ENCODE data around the gene CASZ1.

The CASZ1 gene

GRCh38 chr1:10745886-10746455 is 50.5 kb downstream of the CASZ1 start:
- DNase-seq, result no peak

- no peak for DNase-seq
Observed at GRCh38 chr1:10745383-10745782, 51.1 kb downstream of the CASZ1 start.

GRCh38 chr1:10744654-10745238 is 51.7 kb downstream of the CASZ1 start:
- no peak for DNase-seq

GRCh38 chr1:10744029-10744428 is 52.4 kb downstream of the CASZ1 start:
- no peak for DNase-seq

GRCh38 chr1:10741696-10742095 is 54.8 kb downstream of the CASZ1 start:
- DNase-seq, result no peak

- no peak for DNase-seq
Observed at GRCh38 chr1:10740123-10740522, 56.3 kb downstream of the CASZ1 start.

- DNase-seq, result no peak
Observed at GRCh38 chr1:10739589-10739988, 56.9 kb downstream of the CASZ1 start.

- peak; percentile 34 for DNase-seq
Observed at GRCh38 chr1:10738061-10739058, 58.1 kb downstream of the CASZ1 start.

- no peak for DNase-seq
Observed at GRCh38 chr1:10737651-10738050, 58.8 kb downstream of the CASZ1 start.

- no peak for DNase-seq
Observed at GRCh38 chr1:10736634-10737586, 59.5 kb downstream of the CASZ1 start.

- no peak for DNase-seq
Observed at GRCh38 chr1:10735563-10736305, 60.7 kb downstream of the CASZ1 start.

GRCh38 chr1:10734962-10735544 is 61.4 kb downstream of the CASZ1 start:
- no peak for DNase-seq

GRCh38 chr1:10734375-10734774 is 62.1 kb downstream of the CASZ1 start:
- no peak for DNase-seq

GRCh38 chr1:10733474-10734366 is 62.7 kb downstream of the CASZ1 start:
- DNase-seq, result no peak

- no peak for DNase-seq
Observed at GRCh38 chr1:10730985-10731384, 65.5 kb downstream of the CASZ1 start.

- no peak for DNase-seq
Observed at GRCh38 chr1:10728595-10729410, 67.6 kb downstream of the CASZ1 start.

GRCh38 chr1:10727751-10728232 is 68.7 kb downstream of the CASZ1 start:
- no peak for DNase-seq

- DNase-seq, result no peak
Observed at GRCh38 chr1:10726355-10726754, 70.1 kb downstream of the CASZ1 start.
